Measurements from ENCODE around the gene USP25.

- no peak for TF ChIP-seq POLR2AphosphoS5 (IDR thresholded peaks at IDR 0.05; ENCODE audit: low read depth, low read length)
- TF ChIP-seq POLR2A (IDR thresholded peaks at IDR 0.05; ENCODE audit: low read depth, low read length), result no peak
Observed at GRCh38 chr21:15732290-15732995, 2.7 kb downstream of the USP25 start.

Data from GM12892 (cell line).